ENCODE data around the gene VSIG8. TPM values are rescaled to one million over a fixed set of nuclear protein-coding genes. Genes with fewer than 3 reads are reported as not detected.

Gene VSIG8
- total RNA-seq, 1 experiment from 2014 or later: not detected

- no peak for DNase-seq
- intact Hi-C loops (cut with micrococcal nuclease; ENCODE audit: unreplicated experiment): no loop called here
- CTCF ChIA-PET: interaction anchor here (0.8 kb wide), 1 partner anchor 70 kb away, joined by 3 read pairs; no protein-coding TSS in a partner anchor
- Mint-ChIP-seq H3K9me3 (ENCODE audit: low read depth, unreplicated experiment) (no peaks in the 10 kb centered on the region), H3K27ac (ENCODE audit: unreplicated experiment) (no peak overlapping the region), H3K36me3 (ENCODE audit: insufficient read depth, unreplicated experiment) (no peaks in the 10 kb centered on the region), H3K4me3 (ENCODE audit: low read depth, unreplicated experiment) (no peak overlapping the region), H3K27me3 (ENCODE audit: unreplicated experiment) (peaks cover 89% of the 10 kb centered on the region), H3K4me1 (ENCODE audit: low read depth, unreplicated experiment) (no peaks in the 10 kb centered on the region)
- TF ChIP-seq CTCF (IDR thresholded peaks at IDR 0.05; ENCODE audit: unreplicated experiment): no peak
- no TSS peak for BruUV-seq (replicated peaks)
Measured at GRCh38 chr1:159823406-159823805, 39.1 kb downstream of the VSIG8 start.

- no peaks in the 10 kb centered on the region for H3K4me1 Mint-ChIP-seq (ENCODE audit: low read depth, unreplicated experiment)
- H3K9me3 Mint-ChIP-seq (ENCODE audit: low read depth, unreplicated experiment): no peaks in the 10 kb centered on the region
- no peaks in the 10 kb centered on the region for H3K36me3 Mint-ChIP-seq (ENCODE audit: insufficient read depth, unreplicated experiment)
- intact Hi-C loops (cut with micrococcal nuclease; ENCODE audit: unreplicated experiment): no loop called here
- DNase-seq: no peak
- no TSS peak for BruUV-seq (replicated peaks)
- no peak overlapping the region for H3K4me3 Mint-ChIP-seq (ENCODE audit: low read depth, unreplicated experiment)
- CTCF ChIA-PET: no interaction called here
- H3K27me3 Mint-ChIP-seq (ENCODE audit: unreplicated experiment): peaks cover 82% of the 10 kb centered on the region
- no peak for TF ChIP-seq CTCF (IDR thresholded peaks at IDR 0.05; ENCODE audit: unreplicated experiment)
- no peak overlapping the region for H3K27ac Mint-ChIP-seq (ENCODE audit: unreplicated experiment)
Measured at GRCh38 chr1:159821171-159821867, 41.1 kb downstream of the VSIG8 start.

- no peaks in the 10 kb centered on the region for H3K4me1 Mint-ChIP-seq (ENCODE audit: low read depth, unreplicated experiment)
- no peak overlapping the region for H3K4me3 Mint-ChIP-seq (ENCODE audit: low read depth, unreplicated experiment)
Measured at GRCh38 chr1:159817276-159818041, 45.0 kb downstream of the VSIG8 start.

GRCh38 chr1:159815926-159816325, 46.5 kb downstream of the VSIG8 start:
- no peaks in the 10 kb centered on the region for H3K4me1 Mint-ChIP-seq (ENCODE audit: low read depth, unreplicated experiment)
- TF ChIP-seq CTCF (IDR thresholded peaks at IDR 0.05; ENCODE audit: unreplicated experiment): no peak
- no peaks in the 10 kb centered on the region for H3K9me3 Mint-ChIP-seq (ENCODE audit: low read depth, unreplicated experiment)
- H3K4me3 Mint-ChIP-seq (ENCODE audit: low read depth, unreplicated experiment): no peak overlapping the region
- BruUV-seq (replicated peaks): no TSS peak
- no peak for DNase-seq
- no peak overlapping the region for H3K27ac Mint-ChIP-seq (ENCODE audit: unreplicated experiment)
- intact Hi-C loops (cut with micrococcal nuclease; ENCODE audit: unreplicated experiment): no loop called here
- H3K27me3 Mint-ChIP-seq (ENCODE audit: unreplicated experiment): peaks cover 80% of the 10 kb centered on the region
- H3K36me3 Mint-ChIP-seq (ENCODE audit: insufficient read depth, unreplicated experiment): no peaks in the 10 kb centered on the region
- CTCF ChIA-PET: interaction anchor here (0.9 kb wide), 1 partner anchor 38 kb away, joined by 4 read pairs; no protein-coding TSS in a partner anchor

More at GRCh38 chr1:159817276-159818041, 45.0 kb downstream of the VSIG8 start:
- Mint-ChIP-seq H3K36me3 (ENCODE audit: insufficient read depth, unreplicated experiment) (no peaks in the 10 kb centered on the region), H3K9me3 (ENCODE audit: low read depth, unreplicated experiment) (no peaks in the 10 kb centered on the region), H3K27me3 (ENCODE audit: unreplicated experiment) (peaks cover 80% of the 10 kb centered on the region), H3K27ac (ENCODE audit: unreplicated experiment) (no peak overlapping the region)
- DNase-seq: no peak
- CTCF ChIA-PET: interaction anchor here (1.0 kb wide), 1 partner anchor 19 kb away, joined by 5 read pairs; no protein-coding TSS in a partner anchor
- intact Hi-C loops (cut with micrococcal nuclease; ENCODE audit: unreplicated experiment): no loop called here
- BruUV-seq (replicated peaks): no TSS peak
- no peak for TF ChIP-seq CTCF (IDR thresholded peaks at IDR 0.05; ENCODE audit: unreplicated experiment)

Data from Calu3 (cell line).